T-helper 2 cell treated with Interferon-gamma antibody and Interleukin-4, amounts not matched to agents 5 μg/mL and 100 μg/mL, for 36 hours (primary cell): ENCODE measurements around the gene BCAS3.
A peak's percentile ranks its signal among the peaks of the same experiment; 100 is the strongest.

ENCODE experiments used
- DNase-seq: peaks from one replicate; pipeline ENCODE4 v3.0.0; 2021; ENCODE audit warnings: low spot score
- H3K27ac Mint-ChIP-seq: one replicate; pipeline ENCODE4 v1.8.0; 2021; ENCODE audit warnings: mild to moderate bottlenecking, mixed read lengths
- H3K27me3 Mint-ChIP-seq: one replicate; pipeline ENCODE4 v1.8.0; 2021; ENCODE audit warnings: low read depth, mixed read lengths
- H3K36me3 Mint-ChIP-seq: one replicate; pipeline ENCODE4 v1.8.0; 2021; ENCODE audit warnings: low read depth, mixed read lengths
- H3K4me1 Mint-ChIP-seq: one replicate; pipeline ENCODE4 v1.8.0; 2021; ENCODE audit warnings: low read depth, mixed read lengths
- H3K4me3 Mint-ChIP-seq: one replicate; pipeline ENCODE4 v1.8.0; 2022; ENCODE audit warnings: mild to moderate bottlenecking, moderate library complexity, mixed read lengths
- H3K9me3 Mint-ChIP-seq: one replicate; pipeline ENCODE4 v1.8.0; 2021; ENCODE audit warnings: mixed read lengths

BCAS3 gene

DNA sequence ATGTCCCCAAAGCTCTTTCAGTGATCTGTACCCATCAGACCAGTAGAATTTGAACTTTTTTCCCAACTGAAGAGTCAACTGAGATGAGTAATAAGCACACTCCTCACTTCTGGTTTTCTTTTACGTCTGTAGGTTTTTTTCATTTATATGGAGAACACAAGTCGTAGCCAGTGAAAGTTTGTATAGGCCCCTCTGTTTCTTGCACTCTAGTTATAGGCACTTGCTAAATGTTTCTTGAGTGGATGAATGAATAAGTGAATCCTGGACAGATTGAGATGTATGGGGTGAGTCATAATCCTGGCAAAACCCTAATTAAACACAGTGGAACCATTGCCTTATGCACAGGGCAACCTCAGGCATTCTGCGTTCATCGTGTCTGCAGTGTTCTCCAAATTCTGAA, 528.3 kb downstream of the BCAS3 start:
- no peaks in the 10 kb centered on the region for H3K9me3 Mint-ChIP-seq
- DNase-seq: no peak
- H3K36me3 Mint-ChIP-seq: no peaks in the 10 kb centered on the region
- H3K4me3 Mint-ChIP-seq: no peak overlapping the region
- no peaks in the 10 kb centered on the region for H3K4me1 Mint-ChIP-seq
- H3K27me3 Mint-ChIP-seq: peaks cover 3% of the 10 kb centered on the region
- H3K27ac Mint-ChIP-seq: no peak overlapping the region

DNA sequence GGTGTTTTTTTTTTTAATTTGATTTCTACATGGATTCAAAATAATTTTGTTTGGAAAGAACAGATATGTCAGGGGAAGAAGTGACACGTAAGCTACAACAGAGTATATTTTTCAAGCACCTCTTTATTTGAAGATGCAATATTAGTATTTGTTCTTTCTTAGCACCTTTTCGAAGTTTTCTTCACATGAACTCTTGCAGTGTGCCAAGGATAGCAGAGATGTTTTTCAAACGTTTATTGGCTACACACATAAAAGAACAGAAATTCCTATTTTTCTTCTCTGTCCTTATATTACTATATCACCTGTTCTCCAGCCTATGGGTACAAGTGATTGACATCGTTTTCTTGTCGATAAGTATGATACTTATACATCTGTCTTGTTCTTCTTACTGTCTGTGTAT, 529.3 kb downstream of the BCAS3 start:
- Mint-ChIP-seq H3K9me3 (no peaks in the 10 kb centered on the region), H3K36me3 (no peaks in the 10 kb centered on the region), H3K27me3 (peaks cover 3% of the 10 kb centered on the region), H3K27ac (no peak overlapping the region), H3K4me3 (no peak overlapping the region), H3K4me1 (no peaks in the 10 kb centered on the region)
- no peak for DNase-seq

GRCh38 chr17:61208301-61209105, 530.9 kb downstream of the BCAS3 start:
- no peaks in the 10 kb centered on the region for H3K9me3 Mint-ChIP-seq
- no peak overlapping the region for H3K4me3 Mint-ChIP-seq
- no peak for DNase-seq
- H3K27ac Mint-ChIP-seq: no peak overlapping the region
- H3K27me3 Mint-ChIP-seq: peaks cover 4% of the 10 kb centered on the region
- peaks cover under 1% of the 10 kb centered on the region for H3K4me1 Mint-ChIP-seq
- H3K36me3 Mint-ChIP-seq: no peaks in the 10 kb centered on the region

- DNase-seq: no peak
- H3K27ac Mint-ChIP-seq: no peak overlapping the region
These were observed 531.4 kb downstream of the BCAS3 start for GRCh38 chr17:61209106-61209439.

GRCh38 chr17:61209525-61209924, 531.9 kb downstream of the BCAS3 start:
- Mint-ChIP-seq H3K9me3 (no peaks in the 10 kb centered on the region), H3K4me1 (peaks cover 3% of the 10 kb centered on the region), H3K4me3 (no peak overlapping the region), H3K27me3 (peaks cover 6% of the 10 kb centered on the region), H3K27ac (no peak overlapping the region), H3K36me3 (no peaks in the 10 kb centered on the region)
- DNase-seq: no peak

More at GRCh38 chr17:61209106-61209439, 531.4 kb downstream of the BCAS3 start:
- peaks cover 3% of the 10 kb centered on the region for H3K4me1 Mint-ChIP-seq
- peaks cover 6% of the 10 kb centered on the region for H3K27me3 Mint-ChIP-seq
- H3K4me3 Mint-ChIP-seq: no peak overlapping the region
- no peaks in the 10 kb centered on the region for H3K36me3 Mint-ChIP-seq
- no peaks in the 10 kb centered on the region for H3K9me3 Mint-ChIP-seq

GRCh38 chr17:61211236-61211635, 533.6 kb downstream of the BCAS3 start:
- Mint-ChIP-seq H3K4me1 (peaks cover 5% of the 10 kb centered on the region), H3K4me3 (no peak overlapping the region), H3K27me3 (peaks cover 6% of the 10 kb centered on the region), H3K36me3 (no peaks in the 10 kb centered on the region), H3K27ac (no peak overlapping the region), H3K9me3 (no peaks in the 10 kb centered on the region)
- DNase-seq: no peak

- Mint-ChIP-seq H3K9me3 (no peaks in the 10 kb centered on the region), H3K36me3 (no peaks in the 10 kb centered on the region), H3K27ac (no peak overlapping the region), H3K4me3 (no peak overlapping the region), H3K4me1 (peaks cover 7% of the 10 kb centered on the region), H3K27me3 (peaks cover 6% of the 10 kb centered on the region)
- no peak for DNase-seq
These were observed 535.0 kb downstream of the BCAS3 start for GRCh38 chr17:61212655-61213054.

GRCh38 chr17:61214753-61215152, 537.1 kb downstream of the BCAS3 start:
- Mint-ChIP-seq H3K4me3 (no peak overlapping the region), H3K36me3 (no peaks in the 10 kb centered on the region), H3K4me1 (peaks cover 24% of the 10 kb centered on the region), H3K9me3 (no peaks in the 10 kb centered on the region), H3K27ac (no peak overlapping the region), H3K27me3 (peaks cover 3% of the 10 kb centered on the region)
- DNase-seq: no peak

DNA sequence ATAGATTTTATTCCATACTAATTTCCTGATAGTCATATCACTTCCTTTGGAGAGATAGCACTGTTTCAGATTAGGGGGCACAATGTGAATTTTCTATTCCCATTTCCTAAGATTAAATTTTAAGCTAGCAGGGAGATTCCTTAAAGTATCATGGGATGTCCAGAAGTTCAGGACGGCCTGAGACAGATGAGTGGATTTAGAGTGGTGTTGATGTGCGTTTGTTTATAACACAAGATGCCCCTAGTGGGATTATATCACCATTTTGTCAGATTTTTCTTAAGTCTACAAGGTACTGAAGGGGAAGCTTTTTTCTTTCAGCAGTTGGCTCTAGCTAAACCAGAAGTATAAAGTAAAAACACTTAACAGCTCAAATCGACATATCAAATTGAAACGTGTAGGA, 538.4 kb downstream of the BCAS3 start:
- Mint-ChIP-seq H3K27ac (no peak overlapping the region), H3K4me1 (peaks cover 32% of the 10 kb centered on the region), H3K27me3 (peaks cover 3% of the 10 kb centered on the region), H3K9me3 (no peaks in the 10 kb centered on the region), H3K4me3 (no peak overlapping the region), H3K36me3 (no peaks in the 10 kb centered on the region)
- no peak for DNase-seq

GRCh38 chr17:61217878-61218437, 540.3 kb downstream of the BCAS3 start:
- H3K9me3 Mint-ChIP-seq: no peaks in the 10 kb centered on the region
- no peak overlapping the region for H3K4me3 Mint-ChIP-seq
- H3K4me1 Mint-ChIP-seq: peaks cover 50% of the 10 kb centered on the region
- H3K27me3 Mint-ChIP-seq: peaks cover 3% of the 10 kb centered on the region
- no peak for DNase-seq
- H3K36me3 Mint-ChIP-seq: no peaks in the 10 kb centered on the region
- H3K27ac Mint-ChIP-seq: no peak overlapping the region

- DNase-seq: no peak
- H3K4me1 Mint-ChIP-seq: peaks cover 51% of the 10 kb centered on the region
- peak overlapping the region; percentile 39 for H3K27ac Mint-ChIP-seq
These were observed 540.8 kb downstream of the BCAS3 start for GRCh38 chr17:61218438-61218837.

DNA sequence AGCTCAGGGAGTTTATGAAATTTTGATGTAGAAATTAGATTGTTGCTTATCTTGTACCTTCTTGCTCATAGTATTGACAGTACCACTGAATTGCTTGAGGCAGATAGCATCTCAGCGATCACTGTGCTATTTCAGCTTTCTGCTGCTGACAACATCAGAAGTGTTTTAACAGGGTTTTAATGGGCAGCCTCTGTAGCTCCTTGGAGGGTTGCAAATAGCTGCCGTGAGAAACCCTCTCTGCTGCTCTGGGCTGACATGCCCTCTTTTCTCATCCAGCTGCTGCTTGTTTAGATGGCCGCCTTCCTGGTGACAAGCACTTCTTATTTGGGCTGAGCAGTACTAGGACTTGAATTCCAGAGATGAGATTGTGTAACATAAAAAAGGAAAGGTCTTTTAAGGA, 541.8 kb downstream of the BCAS3 start:
- Mint-ChIP-seq H3K27ac (peak overlapping the region; percentile 1), H3K4me1 (peaks cover 52% of the 10 kb centered on the region), H3K4me3 (peak overlapping the region; percentile 47), H3K36me3 (no peaks in the 10 kb centered on the region), H3K9me3 (no peaks in the 10 kb centered on the region), H3K27me3 (no peaks in the 10 kb centered on the region)
- no peak for DNase-seq

More at GRCh38 chr17:61218438-61218837, 540.8 kb downstream of the BCAS3 start:
- Mint-ChIP-seq H3K36me3 (no peaks in the 10 kb centered on the region), H3K27me3 (peaks cover 3% of the 10 kb centered on the region), H3K9me3 (no peaks in the 10 kb centered on the region), H3K4me3 (peak overlapping the region; percentile 34)

DNA sequence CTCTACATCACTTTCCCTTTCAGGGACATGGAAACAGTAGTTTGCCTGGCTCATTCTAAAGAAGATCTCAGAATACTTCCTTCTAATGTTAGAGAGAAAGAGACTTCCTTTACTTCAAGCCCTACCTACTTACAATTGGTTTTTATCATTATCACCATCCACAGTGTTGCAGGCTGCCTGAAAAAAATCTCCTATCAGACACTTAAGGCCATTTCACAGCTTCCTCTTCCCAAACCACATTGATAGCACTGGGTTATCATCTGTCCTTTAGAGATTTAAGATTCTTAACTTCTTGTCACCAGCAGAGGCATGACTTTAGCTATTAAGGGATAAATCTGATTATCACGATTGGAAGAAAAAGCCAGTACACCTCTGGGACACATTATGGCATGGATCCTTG, 543.5 kb downstream of the BCAS3 start:
- H3K36me3 Mint-ChIP-seq: no peaks in the 10 kb centered on the region
- H3K4me1 Mint-ChIP-seq: peaks cover 53% of the 10 kb centered on the region
- DNase-seq: no peak
- H3K27ac Mint-ChIP-seq: peak overlapping the region; percentile 86
- H3K27me3 Mint-ChIP-seq: no peaks in the 10 kb centered on the region
- H3K4me3 Mint-ChIP-seq: peak overlapping the region; percentile 77
- H3K9me3 Mint-ChIP-seq: no peaks in the 10 kb centered on the region

DNA sequence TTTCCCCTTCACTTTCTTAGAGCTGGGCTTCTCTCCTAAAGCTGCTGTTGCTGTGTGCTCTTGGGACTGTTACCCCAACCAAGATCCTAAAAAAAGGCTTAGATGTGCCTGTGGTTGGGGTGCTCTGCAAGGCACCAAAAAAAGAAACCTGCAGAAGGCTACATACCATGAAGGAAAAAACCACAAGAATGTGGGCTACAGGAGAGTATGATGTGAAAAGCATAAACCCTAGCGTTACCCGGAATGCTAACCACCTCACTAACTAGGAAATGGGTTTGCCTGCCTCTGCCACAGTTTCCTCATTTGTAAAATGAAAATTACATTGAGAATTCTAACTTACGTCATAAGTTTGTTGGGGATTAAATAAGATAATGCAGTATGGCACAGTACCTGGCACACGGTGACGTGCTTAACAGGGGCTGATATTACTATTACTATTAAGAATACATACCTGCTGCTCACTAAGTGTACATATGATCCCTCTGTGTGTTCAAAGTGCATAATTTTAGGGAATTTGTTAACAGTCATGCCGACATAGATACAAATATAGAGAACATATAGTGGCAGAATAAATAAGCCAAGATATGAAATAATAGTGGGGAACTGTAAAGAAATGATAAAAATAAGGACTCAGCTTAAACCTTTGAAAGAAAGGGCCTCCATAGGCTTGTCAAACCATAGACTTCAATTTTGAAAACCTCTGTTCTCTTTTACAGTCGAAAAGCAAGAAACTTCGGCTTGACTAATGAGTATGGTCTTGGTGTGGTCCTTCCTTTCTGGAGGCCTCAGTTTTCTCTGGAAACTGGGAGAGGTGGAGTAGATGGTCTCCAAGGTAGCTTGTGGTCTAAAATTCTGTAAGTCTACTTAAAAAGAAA, 544.2 kb downstream of the BCAS3 start:
- DNase-seq: peak; percentile 43
- H3K4me1 Mint-ChIP-seq: peaks cover 53% of the 10 kb centered on the region
- no peaks in the 10 kb centered on the region for H3K9me3 Mint-ChIP-seq
- H3K27me3 Mint-ChIP-seq: no peaks in the 10 kb centered on the region
- no peaks in the 10 kb centered on the region for H3K36me3 Mint-ChIP-seq
- H3K27ac Mint-ChIP-seq: peak overlapping the region; percentile 86
- H3K4me3 Mint-ChIP-seq: peak overlapping the region; percentile 77
